ENCODE measurements around the gene MAP3K1. TPM values are rescaled to one million over a fixed set of nuclear protein-coding genes. Genes with fewer than 3 reads are reported as not detected.

Gene MAP3K1
- total RNA-seq, 1 donor from 2014 or later, result 28.7 TPM

DNA sequence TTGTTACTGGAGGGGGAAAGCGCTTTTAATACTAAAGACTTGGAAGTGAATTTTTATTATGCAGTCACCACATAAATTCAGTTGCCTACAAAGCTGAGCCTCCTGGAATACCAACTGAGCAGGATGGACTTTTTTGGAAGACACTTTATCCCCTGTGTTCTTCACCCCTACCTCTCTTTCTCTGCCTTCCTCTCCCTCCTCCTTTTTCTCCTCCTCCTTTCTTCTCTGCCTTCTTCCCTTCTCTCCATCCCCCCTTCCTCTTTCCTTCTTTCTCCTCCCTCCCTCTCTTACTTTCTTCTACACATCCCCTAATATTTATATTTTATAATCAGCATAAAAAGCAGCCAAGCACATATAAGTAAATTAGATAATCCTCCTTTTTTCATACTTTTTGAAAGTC is 39.6 kb downstream of the MAP3K1 start:
- no peak for TF ChIP-seq CTCF (IDR thresholded peaks at IDR 0.05)
- no peak for ATAC-seq
- Histone ChIP-seq H3K4me3 (no peak overlapping the region), H3K27ac (no peak overlapping the region), H3K36me3 (peaks cover 16% of the 10 kb centered on the region), H3K9me3 (no peaks in the 10 kb centered on the region), H3K27me3 (ENCODE audit: low read depth) (no peaks in the 10 kb centered on the region), H3K4me1 (peaks cover 67% of the 10 kb centered on the region)
- DNase-seq, result no peak
- intact Hi-C loops (cut with DNase I), result no loop called here

- Histone ChIP-seq H3K36me3 (peaks cover 30% of the 10 kb centered on the region), H3K9me3 (no peaks in the 10 kb centered on the region), H3K4me3 (no peak overlapping the region), H3K27me3 (ENCODE audit: low read depth) (no peaks in the 10 kb centered on the region), H3K4me1 (peaks cover 49% of the 10 kb centered on the region), H3K27ac (no peak overlapping the region)
- no peak for TF ChIP-seq CTCF (IDR thresholded peaks at IDR 0.05)
- intact Hi-C loops (cut with DNase I), result no loop called here
- no peak for ATAC-seq
- no peak for DNase-seq
Observed at GRCh38 chr5:56856541-56857178, 41.3 kb downstream of the MAP3K1 start.

DNA sequence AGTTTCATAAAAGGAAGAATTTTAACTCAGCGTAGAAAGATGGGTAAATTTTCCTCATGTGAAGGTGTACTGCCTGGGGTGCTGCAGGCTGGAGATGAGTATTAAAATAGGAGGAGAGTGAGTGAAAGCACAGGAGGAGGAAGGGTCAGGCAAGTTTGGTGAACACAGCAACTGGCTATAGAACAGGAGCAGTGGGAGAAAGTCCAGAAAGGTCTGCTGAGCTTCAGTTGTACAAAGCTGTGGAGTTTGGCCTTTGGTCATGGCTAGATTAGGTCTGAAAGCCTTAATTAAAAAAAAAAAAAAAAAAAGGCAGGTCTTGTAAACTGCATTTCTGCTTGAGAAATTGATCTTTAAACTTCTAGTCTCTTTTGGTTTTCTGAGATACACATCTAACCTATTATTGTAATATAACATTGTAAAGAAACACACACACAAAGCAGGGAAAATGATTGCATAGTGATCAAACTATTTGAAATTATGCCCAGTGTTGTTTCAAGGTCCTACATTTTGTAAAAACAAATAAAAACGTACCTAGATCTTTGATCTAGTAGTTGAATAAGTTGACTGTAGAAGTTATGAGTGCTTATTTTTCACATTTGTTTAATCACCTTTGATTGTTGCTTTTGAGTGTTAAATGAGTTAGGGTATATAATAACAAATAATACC is 43.6 kb downstream of the MAP3K1 start:
- intact Hi-C loops (cut with DNase I), result no loop called here
- no peak overlapping the region for H3K27ac ChIP-seq
- no peak overlapping the region for H3K4me3 ChIP-seq
- no peaks in the 10 kb centered on the region for H3K9me3 ChIP-seq
- H3K36me3 ChIP-seq, result peaks cover 52% of the 10 kb centered on the region
- H3K27me3 ChIP-seq (ENCODE audit: low read depth), result no peaks in the 10 kb centered on the region
- ATAC-seq (no peak), DNase-seq (no peak)
- peaks cover 27% of the 10 kb centered on the region for H3K4me1 ChIP-seq
- TF ChIP-seq CTCF (IDR thresholded peaks at IDR 0.05), result no peak

- Histone ChIP-seq H3K4me1 (peaks cover 3% of the 10 kb centered on the region), H3K27me3 (ENCODE audit: low read depth) (no peaks in the 10 kb centered on the region), H3K4me3 (no peak overlapping the region), H3K9me3 (no peaks in the 10 kb centered on the region), H3K36me3 (peaks cover 80% of the 10 kb centered on the region), H3K27ac (no peak overlapping the region)
- ATAC-seq (no peak), DNase-seq (no peak)
- intact Hi-C loops (cut with DNase I), result no loop called here
- TF ChIP-seq CTCF (IDR thresholded peaks at IDR 0.05), result no peak
Observed at GRCh38 chr5:56861893-56862485, 46.6 kb downstream of the MAP3K1 start.

DNA sequence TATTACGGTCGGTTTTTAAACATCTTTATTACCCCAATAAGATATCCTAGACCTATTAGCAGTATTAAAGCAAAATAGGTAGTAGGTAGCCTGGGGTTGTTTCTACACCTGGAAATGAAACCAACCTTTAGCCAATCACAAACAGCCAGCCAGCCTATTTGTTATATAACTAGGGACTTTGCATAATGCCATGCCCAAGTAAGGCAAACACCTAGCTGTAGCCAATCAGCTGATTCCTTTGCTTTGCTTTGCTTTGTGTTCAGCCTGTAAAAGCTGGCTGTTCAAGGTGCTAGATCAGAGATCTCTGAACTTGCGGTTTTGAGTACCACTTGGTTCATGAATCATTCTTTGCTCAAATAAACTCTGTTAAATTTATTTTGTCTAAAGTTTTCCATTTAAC is 47.6 kb downstream of the MAP3K1 start:
- DNase-seq, result no peak
- H3K9me3 ChIP-seq, result no peaks in the 10 kb centered on the region
- no peak for ATAC-seq
- no peaks in the 10 kb centered on the region for H3K27me3 ChIP-seq (ENCODE audit: low read depth)
- intact Hi-C loops (cut with DNase I), result no loop called here
- H3K4me1 ChIP-seq, result no peaks in the 10 kb centered on the region
- peaks cover 80% of the 10 kb centered on the region for H3K36me3 ChIP-seq
- no peak overlapping the region for H3K27ac ChIP-seq
- TF ChIP-seq CTCF (IDR thresholded peaks at IDR 0.05), result no peak
- H3K4me3 ChIP-seq, result no peak overlapping the region

All from lower lobe of right lung (tissue), 2 donors.